ENCODE data around the gene MIOS.

GRCh38 chr7:7570584-7570983 lies 3.9 kb downstream of the MIOS start:
- no peak for TF ChIP-seq CTCF (IDR thresholded peaks at IDR 0.05)
- TF ChIP-seq POLR2A (IDR thresholded peaks at IDR 0.05): no peak
